GM18508 (cell line): ENCODE measurements around the gene MORN3.
"Not testable (repeated sequence)": the region's sequence is repeated elsewhere in the genome, so short reads cannot be mapped to it uniquely, and the experiment has no call there.

Experiments
- ATAC-seq: cut with Tn5 transposase; IDR thresholded peaks from one replicate; pipeline ENCODE4 v1.9.1; 2021; ENCODE audit warnings: moderate number of reproducible peaks; ENCODE audit not compliant: insufficient read depth, unreplicated experiment

The MORN3 gene, protein sequence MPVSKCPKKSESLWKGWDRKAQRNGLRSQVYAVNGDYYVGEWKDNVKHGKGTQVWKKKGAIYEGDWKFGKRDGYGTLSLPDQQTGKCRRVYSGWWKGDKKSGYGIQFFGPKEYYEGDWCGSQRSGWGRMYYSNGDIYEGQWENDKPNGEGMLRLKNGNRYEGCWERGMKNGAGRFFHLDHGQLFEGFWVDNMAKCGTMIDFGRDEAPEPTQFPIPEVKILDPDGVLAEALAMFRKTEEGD

DNA sequence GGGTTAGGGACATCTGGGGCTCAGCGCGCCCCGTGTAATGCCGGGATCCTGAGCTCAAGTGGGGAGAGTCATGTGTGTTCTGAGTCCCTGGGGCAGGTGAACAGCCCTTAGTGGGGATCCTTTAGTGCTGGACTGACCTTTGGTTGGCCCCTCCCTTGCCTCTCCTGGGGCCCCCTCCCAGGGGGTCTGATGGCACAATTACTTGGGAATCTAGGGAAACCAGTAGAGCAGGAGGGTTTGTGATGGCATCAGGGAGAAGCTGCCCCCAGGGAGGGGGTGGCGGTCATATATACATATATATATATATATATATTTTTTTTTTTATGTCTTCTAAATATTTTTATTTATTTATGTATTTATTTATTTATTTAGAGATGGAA, at the start of gene MORN3:
Gene MORN3 (minus strand): TSS at position 134 of the 380 bp plus-strand sequence. CDS start 171 bp downstream, outside the sequence.
- no peak for ATAC-seq

DNA sequence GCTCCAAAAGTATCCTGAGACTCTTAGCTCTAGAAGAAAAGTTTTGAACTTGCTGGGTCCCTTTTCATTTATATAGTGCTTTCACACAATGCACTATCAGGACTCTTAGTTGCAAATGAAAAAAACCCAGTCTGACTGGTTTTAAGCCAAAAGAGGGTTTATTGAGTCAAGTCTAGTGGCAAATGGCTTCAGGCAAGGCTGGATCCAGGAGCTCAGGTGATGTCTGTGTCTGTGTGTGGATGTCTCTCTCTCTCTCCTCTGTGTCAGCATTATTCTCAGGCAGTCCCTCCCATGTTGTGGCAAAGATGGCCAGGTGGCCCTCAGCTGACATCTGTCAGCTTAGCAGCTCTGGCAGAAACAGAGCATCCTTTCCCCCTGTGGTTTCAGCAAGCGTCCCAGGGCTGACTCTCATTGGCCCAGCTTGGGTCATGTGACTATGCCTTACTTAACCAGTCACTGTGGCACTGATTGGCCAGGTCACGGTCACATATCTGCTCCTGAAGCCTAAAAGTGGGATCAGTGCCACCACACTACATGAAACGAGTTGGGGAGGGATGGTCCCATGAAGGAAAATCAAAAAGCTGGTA, 49.3 kb upstream of the MORN3 start:
- no peak for ATAC-seq

DNA sequence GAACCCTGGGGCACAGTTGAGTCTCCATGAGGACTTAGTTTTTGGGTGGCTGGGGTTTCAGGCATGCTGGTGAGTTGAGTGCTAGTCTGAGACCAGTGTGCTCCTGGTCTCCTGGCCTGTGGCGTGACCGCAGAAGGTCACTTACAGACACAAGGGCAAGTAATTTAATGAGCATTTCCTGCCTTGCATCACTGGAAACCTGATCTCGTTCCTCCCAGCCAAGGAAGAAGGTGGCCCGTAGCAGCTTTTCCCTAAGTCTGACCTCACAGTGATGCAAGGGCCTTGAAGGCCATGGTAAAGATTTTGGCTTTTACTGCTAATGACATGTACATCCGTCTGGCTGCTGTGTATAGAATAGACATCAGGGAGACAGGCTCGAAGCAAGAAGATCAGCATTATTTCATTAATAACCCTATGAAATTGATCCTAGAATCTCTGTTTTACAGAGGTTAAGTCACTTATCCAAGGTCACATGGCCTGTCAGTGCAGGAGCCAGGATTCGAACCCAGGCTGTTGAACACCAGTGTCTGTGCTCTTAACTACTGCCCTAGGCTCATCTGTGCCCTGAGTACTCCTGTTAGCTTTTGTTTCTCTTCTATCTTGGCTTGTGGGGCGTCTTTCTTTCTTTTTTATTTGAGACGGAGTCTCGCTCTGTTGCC, 47.7 kb upstream of the MORN3 start:
- no peak for ATAC-seq

DNA sequence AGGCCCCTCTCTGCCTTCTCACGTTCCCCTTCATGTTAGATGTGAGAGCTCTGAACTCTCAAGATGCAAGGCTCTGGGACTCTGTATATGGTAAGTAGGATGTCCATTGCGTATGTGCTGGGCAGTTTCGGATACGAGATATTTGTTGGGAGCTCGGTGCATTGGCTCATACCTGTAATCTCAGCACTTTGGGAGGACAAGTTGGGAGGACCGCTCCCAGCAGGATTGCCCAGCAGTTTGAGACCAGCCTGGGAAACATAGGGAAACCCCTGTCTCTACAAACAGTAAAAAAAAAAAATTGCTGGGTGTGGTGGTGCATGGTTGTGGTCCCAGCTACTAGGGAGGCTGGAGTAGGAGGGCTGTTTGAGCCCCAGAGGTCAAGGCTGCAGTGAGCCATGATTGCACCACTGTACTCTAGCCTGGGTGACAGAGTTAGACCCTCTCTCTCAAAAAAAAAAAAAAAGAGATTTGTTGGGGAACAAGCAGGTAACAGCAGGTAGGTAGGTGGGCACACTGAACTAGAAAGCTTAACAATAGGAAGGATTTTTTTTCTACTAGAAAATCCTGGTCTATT, 46.5 kb upstream of the MORN3 start:
- no peak for ATAC-seq

DNA sequence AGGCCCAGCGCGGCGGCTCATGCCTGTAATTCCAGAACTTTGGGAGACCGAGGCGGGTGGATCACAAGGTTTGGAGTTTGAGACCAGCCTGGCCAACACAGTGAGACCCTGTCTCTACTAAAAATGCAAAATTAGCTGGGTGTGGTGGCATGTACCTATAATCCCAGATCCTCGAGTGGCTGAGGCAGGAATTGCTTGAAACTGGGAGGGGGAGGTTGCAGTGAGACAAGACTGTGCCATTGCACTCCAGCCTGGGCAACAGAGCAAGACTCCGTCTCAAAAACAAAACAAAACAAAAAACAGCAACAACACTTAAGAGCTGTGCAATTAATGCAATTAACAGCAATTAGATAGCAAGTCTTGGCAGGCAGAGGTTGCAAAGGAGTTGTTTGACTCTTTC, 45.6 kb upstream of the MORN3 start:
- ATAC-seq: not testable (repeated sequence)

DNA sequence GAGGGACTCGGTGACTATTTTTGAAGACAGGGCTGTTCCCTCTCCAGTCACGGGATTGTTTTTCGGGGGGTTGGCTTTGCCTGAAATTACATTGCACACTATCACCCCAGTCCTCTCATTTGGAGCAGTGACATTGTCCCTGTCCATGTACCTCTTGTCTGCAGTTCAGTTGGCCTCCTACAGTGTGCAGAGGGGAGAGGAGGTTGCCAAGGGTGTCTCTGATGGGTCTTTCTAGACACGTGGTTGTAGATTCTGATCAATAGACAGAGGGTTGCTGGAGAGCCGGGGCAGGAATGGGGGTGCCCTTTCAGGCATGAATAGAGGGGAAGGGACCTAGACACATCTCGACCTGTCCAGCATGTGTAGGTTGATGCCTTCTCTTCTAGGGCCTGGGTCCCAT, 44.3 kb upstream of the MORN3 start:
- no peak for ATAC-seq

DNA sequence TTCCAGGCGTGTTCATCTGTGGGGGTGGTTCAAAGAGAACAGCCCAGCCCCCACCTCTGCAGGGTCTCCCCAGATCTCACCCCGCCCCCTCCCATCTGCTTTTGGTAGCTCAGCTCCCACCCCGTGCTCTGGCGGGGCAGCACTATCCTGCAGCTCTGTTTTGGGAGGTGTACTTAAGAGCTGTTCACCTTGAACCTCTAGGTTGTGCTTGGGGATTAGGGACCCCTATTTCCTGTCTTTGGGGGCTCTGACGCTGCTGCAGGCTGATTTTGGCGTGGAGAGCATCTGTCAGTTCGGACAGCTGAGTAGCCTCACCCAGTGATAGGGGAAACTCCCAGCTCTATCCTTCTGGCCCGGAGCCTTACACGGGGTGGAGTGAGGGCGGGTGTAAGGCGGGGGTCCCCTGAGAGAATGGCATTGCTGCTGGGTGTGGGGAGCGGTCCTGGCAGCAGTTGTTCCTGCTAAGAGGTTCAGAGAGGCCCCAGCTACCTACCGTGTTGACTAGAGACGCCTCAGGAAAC, 43.9 kb upstream of the MORN3 start:
- ATAC-seq: no peak

DNA sequence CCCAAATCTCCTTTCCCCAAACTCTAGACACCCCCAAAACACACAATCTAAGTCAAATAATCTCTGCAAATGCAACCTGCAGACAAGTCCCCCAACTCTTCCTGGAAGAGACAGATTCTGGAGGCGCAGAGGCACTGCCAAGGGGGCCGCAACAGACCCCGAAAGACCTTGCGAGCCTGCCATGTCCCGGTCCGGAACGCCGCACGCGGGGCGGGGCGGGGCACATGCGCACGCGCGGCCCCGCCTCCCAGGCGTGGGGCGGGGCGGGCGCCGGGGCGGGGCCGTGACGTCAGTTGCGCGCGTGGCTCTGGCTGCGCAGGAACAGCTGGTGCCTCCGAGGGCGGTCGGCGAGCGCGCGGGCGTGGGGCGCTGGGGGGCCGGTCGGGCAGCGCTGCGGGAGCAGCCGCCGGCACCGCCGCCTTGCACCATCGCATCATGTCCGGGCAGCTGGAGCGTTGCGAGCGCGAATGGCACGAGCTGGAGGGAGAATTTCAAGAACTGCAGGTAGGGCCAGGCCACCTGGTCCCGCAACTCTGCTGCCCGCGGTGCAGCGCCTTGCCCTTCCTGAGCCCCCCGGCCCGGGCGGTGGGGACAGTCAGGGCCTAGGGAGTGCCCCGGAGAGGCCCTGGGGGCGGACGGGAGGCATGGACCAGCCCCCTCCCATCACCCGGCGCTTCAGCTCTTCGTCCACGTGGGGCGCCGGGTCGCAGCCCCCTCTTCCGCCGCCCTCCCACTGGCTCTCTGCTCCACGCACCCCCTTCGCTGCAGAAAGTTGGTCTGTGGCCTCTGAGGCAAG, 43.2 kb upstream of the MORN3 start, which contains the start of gene TMEM120B:
Gene TMEM120B (plus strand): TSS at position 292 of the 796 bp plus-strand sequence. CDS start 144 bp downstream, at position 436.
- peak; percentile 52 for ATAC-seq

DNA sequence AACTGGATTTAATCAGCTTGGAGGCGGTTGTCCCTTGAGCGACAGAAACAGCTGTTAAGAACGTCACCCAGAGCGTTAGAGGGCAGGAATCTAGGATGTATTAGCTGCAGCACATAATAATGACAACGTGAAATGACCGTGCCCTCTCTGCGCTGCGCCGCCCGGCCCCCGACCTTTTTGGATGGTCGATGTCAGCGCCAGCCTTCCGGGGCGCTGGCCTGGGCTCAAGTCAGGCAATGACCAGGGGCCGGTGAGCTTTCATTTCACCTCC, 42.7 kb upstream of the MORN3 start:
- ATAC-seq: no peak

DNA sequence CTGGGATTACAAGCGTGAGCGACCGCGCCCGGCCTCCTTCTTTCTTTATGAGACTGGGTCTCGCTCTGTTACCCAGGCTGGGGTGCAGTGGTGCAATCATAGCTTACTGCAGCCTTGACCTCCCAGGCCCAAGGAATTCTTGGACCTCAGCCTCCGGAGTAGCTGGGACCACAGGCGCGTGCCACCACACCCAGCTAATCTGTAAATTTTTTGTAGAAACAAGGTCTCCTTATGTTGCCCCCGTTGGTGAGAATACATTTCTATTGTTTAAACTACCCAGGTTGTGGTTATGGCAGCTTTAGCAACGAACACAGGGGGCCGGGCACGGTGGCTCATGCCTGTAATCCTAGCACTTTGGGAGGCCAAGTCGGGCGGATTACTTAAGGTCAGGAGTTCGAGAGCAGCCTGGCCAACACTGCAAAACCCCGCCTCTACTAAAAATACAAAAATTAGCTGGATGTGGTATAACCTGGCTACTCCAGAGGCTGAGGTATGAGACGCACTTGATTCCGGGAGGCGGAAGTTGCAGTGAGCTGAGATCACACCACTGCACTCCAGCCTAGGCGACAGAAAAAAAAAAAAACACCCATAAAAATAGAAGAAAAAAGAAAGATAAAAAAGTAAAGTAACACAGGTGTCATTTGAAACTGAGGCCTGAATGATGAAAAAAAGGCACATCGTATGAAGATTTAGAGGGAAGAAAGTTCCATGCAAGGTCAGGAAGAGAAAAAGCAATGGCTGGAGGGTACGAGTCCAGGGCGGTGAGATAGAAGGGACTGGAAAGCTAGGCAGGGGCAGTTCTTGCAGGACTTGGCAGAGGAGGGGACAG, 42.1 kb upstream of the MORN3 start:
- no peak for ATAC-seq

DNA sequence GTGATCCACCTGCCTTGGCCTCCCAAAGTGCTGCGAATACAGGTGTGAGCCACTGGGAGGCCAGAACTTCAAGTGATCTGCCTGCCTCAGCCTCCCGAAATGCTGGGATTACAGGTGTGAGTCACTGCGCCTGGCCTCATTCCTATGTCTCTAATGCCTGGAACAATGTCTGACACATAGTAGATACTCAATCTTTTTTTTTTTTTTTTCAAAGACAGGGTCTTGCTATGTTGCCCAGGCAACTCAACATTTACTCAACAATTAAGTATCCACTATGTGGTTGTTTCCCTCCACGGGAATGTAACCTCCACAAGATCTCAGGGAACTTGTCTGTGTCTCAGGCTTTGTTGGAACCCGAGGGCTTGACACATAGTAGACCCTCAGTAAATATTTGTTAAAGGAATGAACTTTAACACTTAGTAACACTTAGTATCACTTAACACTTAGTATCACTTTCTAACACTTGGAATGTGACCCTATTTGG, 40.1 kb upstream of the MORN3 start:
- ATAC-seq: no peak

DNA sequence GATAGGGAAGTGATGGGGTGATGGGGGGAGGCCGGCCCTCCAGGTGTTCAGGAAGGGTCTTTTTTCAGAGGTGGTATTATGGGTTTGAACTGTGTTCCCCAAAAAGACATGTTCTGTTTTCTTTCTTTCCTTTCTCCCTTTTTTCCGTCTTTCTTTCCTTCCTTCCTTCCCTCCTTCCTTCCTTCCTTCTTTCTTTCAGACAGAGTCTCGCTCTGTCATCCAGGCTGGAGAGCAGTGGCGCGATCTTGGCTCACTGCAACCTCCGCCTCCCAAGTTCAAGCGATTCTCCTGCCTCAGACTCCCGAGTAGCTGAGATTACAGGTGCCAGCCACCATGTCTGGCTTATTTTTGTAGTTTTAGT, 39.6 kb upstream of the MORN3 start:
- not testable (repeated sequence) for ATAC-seq

DNA sequence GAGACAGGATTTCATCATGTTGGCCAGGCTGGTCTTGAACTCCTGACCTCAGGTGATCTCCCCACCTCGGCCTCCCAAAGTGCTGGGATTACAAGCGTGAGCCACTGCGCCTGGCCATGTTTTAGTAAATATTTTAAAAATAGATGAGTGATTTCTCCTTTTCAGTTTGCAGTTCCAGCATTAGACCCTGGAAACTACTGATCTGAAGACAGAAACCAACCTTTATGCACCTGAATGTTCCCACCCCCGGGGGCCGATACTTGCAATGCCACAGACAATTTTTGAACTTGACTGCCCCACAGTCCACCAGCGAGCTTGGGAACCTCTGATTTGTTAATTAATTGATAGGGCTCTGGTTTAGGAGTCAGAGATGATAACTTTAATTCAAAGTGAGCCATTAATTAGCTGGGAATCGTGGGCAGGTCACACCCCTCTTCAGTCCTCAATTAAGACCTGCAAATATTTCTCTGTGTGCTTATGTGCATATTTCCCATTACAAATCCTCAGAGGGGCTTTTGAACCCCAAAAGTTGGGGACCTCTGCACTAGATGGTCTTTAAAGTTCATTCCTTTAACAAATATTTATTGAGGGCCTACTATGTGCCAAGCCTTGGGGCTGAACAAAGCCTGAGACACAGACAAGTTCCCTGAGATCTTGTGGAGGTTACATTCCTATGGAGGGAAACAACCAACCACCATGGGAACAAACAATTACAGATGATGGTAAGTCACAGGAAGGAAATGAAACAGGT, 39.0 kb upstream of the MORN3 start:
- no peak for ATAC-seq

DNA sequence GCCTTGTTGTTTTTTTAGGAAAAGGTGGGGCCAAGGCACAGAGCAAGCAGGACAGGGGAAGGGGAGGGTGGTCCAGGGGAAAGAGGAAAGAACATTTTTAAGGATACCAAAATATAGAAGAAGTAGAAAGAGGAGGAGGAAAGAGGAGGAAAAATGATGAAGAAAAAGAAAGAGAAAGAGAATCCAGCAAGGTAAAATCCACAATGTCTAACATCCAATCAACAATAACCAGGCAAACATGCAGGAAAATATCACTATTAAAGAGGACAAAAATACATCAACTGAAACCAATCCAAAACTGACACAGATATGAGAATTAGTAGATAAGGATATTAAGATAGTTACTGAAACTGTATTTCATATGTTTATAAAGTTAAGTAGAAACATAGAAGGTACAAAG, 36.1 kb upstream of the MORN3 start:
- no peak for ATAC-seq

DNA sequence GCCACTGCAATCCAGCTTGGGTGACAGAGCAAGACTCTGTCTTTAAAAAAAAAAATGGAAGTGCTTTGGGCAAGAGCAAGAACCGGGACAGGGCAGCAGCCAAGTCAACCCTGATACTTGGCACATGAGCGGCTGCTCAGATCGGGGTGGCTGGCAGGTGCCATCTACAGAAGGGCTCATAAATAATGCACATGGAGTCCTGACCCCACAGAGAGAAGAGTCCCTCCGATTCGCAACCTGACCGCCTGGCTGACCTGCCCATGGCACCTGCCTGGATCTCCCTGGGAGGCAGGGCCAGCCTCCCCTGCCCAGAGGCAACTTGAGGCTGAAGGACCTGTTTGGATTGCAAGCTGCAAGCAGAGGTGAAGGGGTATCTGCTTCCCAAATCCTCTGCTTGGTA, 33.5 kb upstream of the MORN3 start:
- ATAC-seq: no peak

DNA sequence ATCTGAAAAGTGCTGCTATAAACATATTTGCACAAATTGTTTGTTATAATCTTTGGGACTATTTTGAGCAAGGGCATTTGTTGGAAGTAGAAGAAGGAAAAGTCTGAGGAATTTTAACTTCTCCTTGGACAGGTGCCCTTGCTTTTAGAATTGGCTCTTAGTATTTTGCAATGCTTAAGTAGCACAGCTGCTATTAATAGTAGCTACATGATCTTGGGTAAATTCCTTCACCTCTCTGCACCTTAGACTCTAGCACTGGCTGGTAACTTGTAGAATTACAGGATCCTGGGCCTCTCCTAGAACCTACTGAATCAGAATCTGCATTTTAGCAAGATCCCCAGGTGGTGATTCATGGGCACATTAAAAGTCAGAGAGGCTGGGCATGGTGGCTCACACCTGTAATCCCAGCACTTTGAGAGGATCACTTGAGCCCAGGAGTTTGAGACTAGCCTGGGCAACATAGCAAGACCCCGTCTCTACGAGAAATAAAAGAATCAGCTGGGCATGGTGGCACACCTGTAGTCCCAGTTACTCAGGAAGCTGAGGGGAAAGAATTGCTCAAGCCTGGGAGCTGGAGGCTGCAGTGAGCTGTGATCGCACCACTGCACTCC, 32.3 kb upstream of the MORN3 start:
- ATAC-seq: no peak

DNA sequence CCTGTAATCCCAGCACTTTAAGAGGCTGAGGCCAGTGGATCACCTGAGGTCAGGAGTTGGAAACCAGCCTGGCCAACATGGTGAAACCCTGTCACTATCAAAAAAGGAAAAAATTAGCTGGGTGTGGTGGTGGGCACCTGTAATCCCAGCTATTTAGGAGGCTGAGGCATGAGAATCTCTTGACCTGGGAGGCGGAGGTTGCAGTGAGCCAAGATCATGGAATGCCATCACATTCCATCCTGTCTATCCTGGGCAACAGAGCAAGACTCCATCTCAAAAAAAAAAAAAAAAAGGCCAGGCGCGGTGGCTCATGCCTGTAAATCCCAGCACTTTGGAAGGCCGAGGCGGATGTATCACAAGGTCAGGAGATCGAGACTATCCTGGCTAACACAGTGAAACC, 28.4 kb upstream of the MORN3 start:
- not testable (repeated sequence) for ATAC-seq

DNA sequence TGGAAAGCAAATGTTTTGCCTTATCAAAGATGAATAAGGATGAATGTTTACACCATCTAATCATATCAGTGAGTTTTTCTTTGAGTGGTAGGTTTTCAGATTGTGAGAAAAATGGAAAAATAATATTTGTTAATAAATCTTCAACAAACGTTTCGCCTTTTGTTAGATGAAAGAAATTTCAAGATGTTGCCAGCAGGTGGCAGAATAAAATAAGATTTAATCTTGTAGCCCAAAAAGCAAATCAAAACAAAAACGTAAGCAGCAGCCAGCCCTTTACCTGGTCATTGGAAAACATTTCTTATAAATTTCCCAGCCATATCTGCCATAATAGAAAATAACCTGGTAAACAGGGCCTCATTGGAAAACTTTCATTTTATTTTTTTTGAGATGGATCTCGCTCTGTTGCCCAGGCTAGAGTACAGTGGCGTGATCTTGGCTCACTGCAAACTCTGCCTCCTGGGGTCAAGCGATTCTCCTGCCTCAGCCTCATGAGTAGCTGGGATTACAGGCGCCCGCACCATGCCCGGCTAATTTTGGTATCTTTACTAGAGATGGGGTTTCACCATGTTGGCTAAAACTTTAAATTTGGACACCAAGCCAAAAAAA, 27.7 kb upstream of the MORN3 start:
- no peak for ATAC-seq
